Heart left ventricle (tissue), 13 donors: ENCODE data around the gene CIDEC.

Experiments used
- POLR2A ChIP-seq, 2 donors: fragments of 450-650 bp; IDR thresholded peaks; one replicate each; pipeline ENCODE4 v1.6.1; 2017; ENCODE audit warnings: antibody characterized with exemption in 2 of 2, mild to moderate bottlenecking in 2 of 2, moderate library complexity in 2 of 2
- TF ChIP-seq, protein P1 (sequence below), 12 donors: fragments of 200-600 bp; sonication (generic) in 4 of 12; IDR thresholded peaks; one replicate each; pipeline versions ENCODE4 v1.5.0 to v1.8.0; 2018 to 2022; ENCODE audit warnings: antibody characterized with exemption in 12 of 12, mild to moderate bottlenecking in 5 of 12
- donor health status: ischemic (EF 13 %, LVEDD 7.1; RV severe dilation, severe dysfunction).
- donor health status: DM: no; HTN: yes; CAD: no.
- donor health status: DM: no; HTN: no; CAD: no.
- donor health status: ischemic (EF 25% LVEDD 6.9; RV normal size, moderate dysfunction).
- donor health status: ischemic (EF 25% LVEDD 5.7; RV mildly dilated, moderate dysfunction).
- donor health status: ischemic (EF 35%, LVEDD 5.7; RV mildly dilated, moderate dysfunction).
- donor health status: nonischemic (EF 11% LVEDD 7.7; RV severe dilation, severe dysfunction).
- donor health status: DM: yes; HTN: yes; CAD: no.
- donor health status: PGD.
- donor health status: ischemic (EF 29% LVEDD 5.4; RV normal size, mild dysfunction).
- donor health status: nonischemic (EF 23%, LVEDD 6.1; RV moderate dilation, normal function).

DNA sequence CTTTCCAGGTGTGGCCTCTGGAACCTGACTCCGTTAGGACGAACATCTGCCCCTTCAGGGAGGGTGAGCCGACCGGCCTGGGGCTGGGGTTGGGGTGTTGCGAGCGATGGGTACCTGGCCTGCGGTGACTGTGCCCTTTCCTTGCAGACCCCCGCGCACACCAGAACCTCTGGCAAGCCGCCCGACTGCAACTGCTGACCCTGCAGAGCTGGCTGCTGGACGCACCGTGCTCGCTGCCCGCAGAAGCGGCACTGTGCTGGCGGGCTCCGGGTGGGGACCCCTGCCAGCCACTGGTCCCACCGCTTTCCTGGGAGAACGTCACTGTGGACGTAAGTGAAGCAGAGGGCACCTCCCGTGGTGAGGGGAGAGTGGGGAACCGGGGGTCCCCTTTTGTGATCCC lies 48.1 kb upstream of the CIDEC start:
- TF ChIP-seq, protein P1, sequence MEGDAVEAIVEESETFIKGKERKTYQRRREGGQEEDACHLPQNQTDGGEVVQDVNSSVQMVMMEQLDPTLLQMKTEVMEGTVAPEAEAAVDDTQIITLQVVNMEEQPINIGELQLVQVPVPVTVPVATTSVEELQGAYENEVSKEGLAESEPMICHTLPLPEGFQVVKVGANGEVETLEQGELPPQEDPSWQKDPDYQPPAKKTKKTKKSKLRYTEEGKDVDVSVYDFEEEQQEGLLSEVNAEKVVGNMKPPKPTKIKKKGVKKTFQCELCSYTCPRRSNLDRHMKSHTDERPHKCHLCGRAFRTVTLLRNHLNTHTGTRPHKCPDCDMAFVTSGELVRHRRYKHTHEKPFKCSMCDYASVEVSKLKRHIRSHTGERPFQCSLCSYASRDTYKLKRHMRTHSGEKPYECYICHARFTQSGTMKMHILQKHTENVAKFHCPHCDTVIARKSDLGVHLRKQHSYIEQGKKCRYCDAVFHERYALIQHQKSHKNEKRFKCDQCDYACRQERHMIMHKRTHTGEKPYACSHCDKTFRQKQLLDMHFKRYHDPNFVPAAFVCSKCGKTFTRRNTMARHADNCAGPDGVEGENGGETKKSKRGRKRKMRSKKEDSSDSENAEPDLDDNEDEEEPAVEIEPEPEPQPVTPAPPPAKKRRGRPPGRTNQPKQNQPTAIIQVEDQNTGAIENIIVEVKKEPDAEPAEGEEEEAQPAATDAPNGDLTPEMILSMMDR (IDR thresholded peaks at IDR 0.05): no peak
- TF ChIP-seq POLR2A (IDR thresholded peaks at IDR 0.05): no peak
